Activated T-cell treated with anti-CD3 and anti-CD28 coated beads for 48 hours (primary cell): Measurements from ENCODE around the gene AMZ2.
"Not testable (repeated sequence)": the region's sequence is repeated elsewhere in the genome, so short reads cannot be mapped to it uniquely, and the experiment has no call there.

ENCODE experiments used
- DNase-seq: peaks from one replicate; pipeline ENCODE4 v3.0.0-alpha.2; 2020; ENCODE audit warnings: low read depth

Gene AMZ2

GRCh38 chr17:68220186-68220585 is 27.7 kb upstream of the AMZ2 start:
- DNase-seq: not testable (repeated sequence)

- not testable (repeated sequence) for DNase-seq
These were observed 27.1 kb upstream of the AMZ2 start for GRCh38 chr17:68220786-68221185.

DNA sequence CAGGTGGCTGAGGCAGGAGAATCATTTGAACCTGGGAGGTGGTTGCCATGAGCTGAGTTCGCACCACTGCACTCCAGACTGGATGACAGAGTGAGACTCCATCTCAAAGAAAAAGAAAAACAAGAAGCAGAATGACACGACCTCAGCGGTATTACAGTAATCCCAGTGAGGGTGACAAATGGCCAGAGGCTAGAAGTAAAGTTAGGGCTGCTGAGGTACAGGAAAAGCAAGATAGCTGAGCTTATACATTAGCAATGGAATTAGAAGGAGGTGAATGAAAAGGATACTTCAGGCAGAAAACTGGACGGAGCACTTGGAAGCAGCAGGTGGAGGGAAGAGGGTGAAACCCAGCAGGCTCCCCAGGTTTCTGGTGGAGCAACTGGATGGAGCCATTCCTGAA is 26.1 kb upstream of the AMZ2 start:
- no peak for DNase-seq

DNA sequence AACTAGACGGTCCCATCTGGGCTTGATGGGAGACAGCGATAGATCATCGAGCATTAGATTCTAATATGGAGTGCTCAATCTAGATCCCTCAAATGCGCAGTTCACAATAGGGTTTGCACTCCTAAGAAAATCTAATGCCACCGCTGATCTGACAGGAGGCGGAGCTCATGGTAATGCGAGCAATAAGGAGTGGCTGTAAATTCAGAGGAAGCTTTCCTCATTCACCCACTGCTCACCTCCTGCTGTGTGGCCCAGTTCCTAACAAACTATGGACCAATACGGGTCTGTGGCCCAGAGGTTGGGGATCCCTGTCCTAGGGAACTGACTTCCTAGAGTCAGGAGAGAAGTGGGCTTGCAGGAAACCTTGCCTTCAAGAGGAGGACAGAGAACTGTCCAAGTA is 25.2 kb upstream of the AMZ2 start:
- DNase-seq: no peak

DNA sequence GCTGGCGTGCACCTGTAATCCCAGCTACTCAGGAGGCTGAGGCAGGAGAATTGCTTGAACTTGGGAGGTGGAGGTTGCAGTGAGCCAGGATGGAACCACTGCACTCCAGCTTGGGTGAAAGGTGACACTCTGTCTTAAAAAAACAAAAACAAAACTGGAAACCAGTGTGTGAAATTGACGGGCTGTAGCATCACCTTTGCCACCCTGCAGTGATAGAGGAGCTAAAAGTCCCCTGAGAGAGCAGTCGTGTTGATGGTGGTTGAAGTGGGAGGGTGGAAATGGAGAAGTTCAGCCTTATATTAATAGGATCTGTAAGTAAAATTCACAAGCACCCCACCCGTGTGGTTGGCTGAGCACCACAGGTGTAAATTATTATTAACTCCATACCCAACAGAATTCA is 22.8 kb upstream of the AMZ2 start:
- DNase-seq: not testable (repeated sequence)

DNA sequence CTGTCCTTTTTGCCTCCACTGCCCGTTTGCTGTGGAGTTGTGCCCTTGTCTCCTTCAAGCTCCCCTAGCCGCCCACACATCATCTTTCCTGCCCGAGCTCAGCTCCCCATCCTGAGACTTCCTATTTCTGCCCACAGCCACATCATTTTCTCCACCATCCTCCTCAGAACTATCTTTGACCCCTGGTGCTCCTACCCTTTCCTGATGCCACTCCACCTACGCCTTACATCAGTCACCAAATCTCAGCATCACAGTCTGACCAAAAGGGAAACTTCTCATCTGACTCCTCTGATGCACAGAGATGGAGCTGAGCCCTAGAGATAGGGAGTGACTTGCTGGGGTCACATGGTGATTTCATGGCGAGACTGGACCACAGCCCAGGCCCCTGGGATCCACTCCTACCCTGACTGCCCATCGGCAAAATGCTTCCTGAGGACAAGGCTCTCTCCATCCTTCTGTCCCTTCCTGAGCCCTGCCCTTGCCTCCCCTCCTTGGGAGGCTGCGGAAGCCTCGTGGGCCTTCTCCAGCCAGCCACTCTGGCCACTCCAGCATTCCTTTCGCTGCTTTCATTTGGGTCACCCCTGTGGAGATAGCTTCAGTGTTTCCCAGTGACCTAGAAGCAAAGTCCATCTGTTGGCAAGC is 19.7 kb upstream of the AMZ2 start:
- not testable (repeated sequence) for DNase-seq

DNA sequence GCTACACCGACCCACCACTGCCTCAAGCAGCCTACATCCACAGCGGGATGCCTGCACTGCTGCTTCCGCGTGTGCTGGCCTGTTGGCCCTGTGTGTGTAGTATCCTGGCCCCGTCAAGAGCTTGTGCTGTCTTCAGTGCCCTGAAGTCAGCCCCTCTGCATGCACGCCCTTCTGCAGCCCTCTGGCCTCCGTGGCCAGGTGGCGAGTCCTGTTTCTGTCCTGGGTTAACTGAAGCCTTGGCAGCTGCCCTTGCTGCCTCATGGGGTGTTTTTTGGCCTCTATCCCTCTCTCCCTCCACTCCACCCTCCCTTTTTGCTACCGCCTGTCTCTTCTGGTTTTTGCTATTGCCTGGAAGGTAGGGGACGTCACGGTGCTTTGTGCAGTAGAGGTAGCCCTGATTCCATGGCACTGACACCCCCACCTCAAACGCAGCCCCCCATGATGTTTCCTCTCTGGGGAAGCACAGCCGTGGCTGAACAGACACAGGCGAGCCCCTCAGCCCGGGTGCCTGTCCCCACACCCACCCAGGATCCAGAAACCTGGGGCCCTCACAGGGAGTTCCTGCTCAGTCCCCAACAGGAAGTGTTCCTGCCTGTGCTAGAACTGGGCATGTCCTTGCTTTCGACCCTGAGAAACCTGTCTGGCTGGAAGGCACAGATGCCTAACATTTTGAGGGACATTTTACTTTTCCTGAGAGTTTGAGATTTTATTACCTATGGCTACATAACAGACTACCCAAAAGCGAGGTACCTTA is 18.8 kb upstream of the AMZ2 start:
- no peak for DNase-seq

- no peak for DNase-seq
These were observed 18.2 kb upstream of the AMZ2 start for GRCh38 chr17:68229619-68230018.

- DNase-seq: not testable (repeated sequence)
These were observed 16.7 kb upstream of the AMZ2 start for GRCh38 chr17:68231131-68231530.

DNA sequence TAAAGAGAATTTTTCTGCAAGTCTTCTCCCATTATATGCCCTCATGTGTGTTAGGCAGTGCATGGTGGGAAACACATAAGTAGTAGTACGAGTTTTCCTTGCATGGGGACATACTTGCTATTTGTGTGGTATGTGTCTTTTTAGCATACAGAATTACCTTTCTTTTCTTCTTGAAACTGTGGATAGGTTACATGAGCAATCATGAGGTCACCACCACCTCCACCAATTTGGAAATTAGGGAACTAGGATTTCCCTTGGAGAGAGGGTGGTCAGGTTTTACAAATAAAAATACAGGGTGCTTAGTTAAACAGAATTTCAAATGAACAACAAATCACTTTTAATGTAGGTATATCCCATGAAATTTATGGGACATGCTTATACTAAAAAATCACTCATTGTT is 16.3 kb upstream of the AMZ2 start:
- no peak for DNase-seq

- not testable (repeated sequence) for DNase-seq
These were observed 15.1 kb upstream of the AMZ2 start for GRCh38 chr17:68232741-68233140.

DNA sequence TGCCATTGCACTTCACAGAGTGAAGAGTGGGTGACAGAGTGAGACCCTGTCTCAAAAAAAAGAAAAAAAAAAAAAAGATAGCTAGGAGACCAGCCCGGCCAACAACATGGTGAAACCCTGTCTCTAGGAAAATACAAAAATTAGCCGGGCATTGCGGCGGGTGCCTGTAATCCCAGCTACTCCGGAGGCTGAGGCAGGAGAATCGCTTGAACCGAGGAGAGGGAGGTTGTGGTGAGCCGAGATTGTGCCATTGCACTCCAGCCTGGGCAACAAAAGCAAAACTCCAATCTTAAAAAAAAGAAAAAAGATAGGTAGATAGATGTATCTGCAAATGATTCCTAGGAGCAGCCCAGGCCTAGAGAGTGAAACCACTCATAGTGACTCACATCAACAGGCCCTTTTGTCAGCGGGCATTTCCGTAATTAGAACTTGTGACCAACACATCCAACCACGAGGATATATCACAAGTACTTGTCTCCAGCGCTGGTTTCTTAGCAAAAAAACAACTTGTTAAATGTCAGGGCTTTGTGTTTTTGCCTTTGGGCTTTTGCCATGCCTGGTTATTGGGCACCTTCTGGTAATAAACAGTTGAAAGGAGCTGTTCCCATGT is 13.0 kb upstream of the AMZ2 start:
- not testable (repeated sequence) for DNase-seq

DNA sequence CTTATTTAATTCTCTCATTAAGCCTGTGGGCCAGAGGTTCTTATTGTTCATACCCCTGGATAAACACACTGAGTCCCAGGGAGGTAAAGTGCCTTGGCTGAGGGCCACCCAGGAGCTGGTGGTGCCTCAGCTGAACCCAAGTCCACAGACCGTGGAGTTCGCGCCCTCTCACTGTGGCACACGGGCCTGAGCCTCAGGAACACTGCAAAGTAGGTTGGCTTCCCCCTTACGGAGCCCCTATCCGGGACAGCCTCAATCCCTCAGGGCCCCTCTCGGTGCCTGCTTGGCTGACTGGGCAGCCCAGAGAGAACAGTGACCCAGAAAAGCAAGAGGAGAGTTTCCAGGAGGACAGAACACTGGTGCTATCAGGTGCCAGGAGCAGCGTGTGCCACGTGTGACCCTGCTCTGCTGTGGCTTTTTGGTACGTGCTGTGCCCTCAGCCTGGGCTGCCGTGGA is 12.5 kb upstream of the AMZ2 start:
- DNase-seq: not testable (repeated sequence)

- DNase-seq: not testable (repeated sequence)
These were observed 10.3 kb upstream of the AMZ2 start for GRCh38 chr17:68237369-68238163.

DNA sequence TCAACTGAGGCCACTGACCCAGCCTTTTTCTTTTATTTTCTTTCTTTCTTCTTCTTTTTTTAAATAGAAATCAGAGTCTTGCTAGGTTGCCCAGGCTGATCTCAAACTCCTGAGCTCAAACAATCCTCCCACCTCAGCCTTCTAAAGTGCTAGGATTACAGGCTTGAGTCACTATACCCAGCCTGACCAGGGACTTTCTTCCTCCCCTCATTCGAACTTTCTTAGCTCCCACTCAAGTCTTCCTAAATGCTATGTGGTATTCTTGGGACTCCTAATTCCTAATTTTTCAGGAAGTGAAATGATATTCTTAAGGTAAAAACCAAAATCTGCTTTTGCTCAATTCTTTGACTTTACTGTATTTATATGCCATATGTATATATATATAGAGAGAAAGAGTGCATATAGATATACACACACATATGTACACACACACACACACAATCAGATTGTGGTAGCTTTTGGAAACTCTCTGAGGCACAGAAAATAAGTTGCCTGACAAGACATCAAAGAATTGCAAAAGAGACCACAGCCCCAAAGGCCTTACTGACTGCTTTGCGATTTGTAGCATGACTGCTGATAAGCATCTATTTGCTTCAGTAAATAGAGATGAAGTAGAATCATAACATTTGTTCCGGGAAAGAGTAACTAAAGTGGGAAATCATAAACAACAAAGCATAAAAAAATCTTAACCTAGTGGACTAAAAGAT is 9.5 kb upstream of the AMZ2 start:
- DNase-seq: no peak

GRCh38 chr17:68238871-68239253 is 9.0 kb upstream of the AMZ2 start:
- DNase-seq: no peak

DNA sequence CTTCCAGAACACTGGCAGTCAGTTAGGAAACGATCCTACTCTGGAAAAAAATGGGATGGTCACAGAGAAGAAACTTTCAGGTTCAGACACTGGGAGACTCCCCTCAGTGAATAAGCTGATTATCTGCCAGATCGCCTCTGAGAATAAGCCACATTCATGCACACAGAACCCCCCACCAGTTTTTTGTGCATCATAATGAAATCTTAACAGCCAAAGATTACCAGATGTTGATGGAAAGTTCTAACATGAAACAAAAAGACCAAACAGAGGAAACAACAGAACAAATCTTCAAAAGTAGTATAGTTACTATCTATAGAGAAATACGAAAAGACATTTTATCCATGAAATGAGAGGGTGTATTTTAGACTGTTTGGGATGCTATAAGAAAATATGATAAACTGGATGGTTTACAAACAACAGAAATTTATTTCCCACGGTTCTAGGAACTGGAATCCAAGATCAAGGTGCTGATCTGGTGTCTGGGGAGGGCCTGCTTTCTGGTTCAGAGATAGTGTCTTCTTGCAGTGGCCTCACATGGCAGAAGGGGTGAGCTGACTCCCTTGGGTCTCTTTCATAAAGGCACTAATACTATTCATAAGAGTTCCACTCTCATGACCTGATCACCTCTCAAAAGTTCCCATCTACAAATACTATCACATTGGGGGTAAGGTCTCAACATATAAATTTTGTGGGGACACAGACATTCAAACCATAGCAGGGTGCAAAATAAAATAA is 8.0 kb upstream of the AMZ2 start:
- no peak for DNase-seq

GRCh38 chr17:68246271-68247028 is 1.4 kb upstream of the AMZ2 start:
- DNase-seq: no peak

GRCh38 chr17:68248199-68248825 is 469 bp downstream of the AMZ2 start:
- no peak for DNase-seq

GRCh38 chr17:68248891-68249290 is 1.0 kb downstream of the AMZ2 start:
- DNase-seq: no peak
